Thyroid gland (tissue), 4 donors: ENCODE results near the gene ABCA2. TPM values are rescaled to one million over a fixed set of nuclear protein-coding genes. Genes with fewer than 3 reads are reported as not detected.

Experiments used
- DNase-seq, 2 donors: peaks; one replicate each; pipeline ENCODE4 v3.0.0-alpha.2; 2019
- H3K27ac ChIP-seq, 3 donors: fragments of 200-600 bp; sonication (generic); 1 replicate in 2 of 3; 2 replicates in 1 of 3; pipeline ENCODE4 v1.5.1; 2016 to 2019; ENCODE audit warnings: mild to moderate bottlenecking in 1 of 3, moderate library complexity in 1 of 3
- H3K27me3 ChIP-seq: fragments of 200-600 bp; sonication (generic); one replicate; pipeline ENCODE4 v1.5.1; 2019
- H3K36me3 ChIP-seq, 2 donors: fragments of 200-600 bp; sonication (generic); one replicate each; pipeline ENCODE4 v1.5.1; 2016 to 2019
- H3K4me1 ChIP-seq, 2 donors: fragments of 200-600 bp; sonication (generic); one replicate each; pipeline ENCODE4 v1.5.1; 2017 to 2019
- H3K4me3 ChIP-seq, 3 donors: fragments of 200-600 bp; sonication (generic); replicated peaks in 1 of 3; 1 replicate in 2 of 3; 2 replicates in 1 of 3; pipeline ENCODE4 v1.5.1; 2016; ENCODE audit warnings: mild to moderate bottlenecking in 1 of 3
- H3K9me3 ChIP-seq: fragments of 200-600 bp; sonication (generic); one replicate; pipeline ENCODE4 v1.5.1; 2017
- POLR2A ChIP-seq, 2 donors: fragments of 450-650 bp; IDR thresholded peaks; one replicate each; pipeline ENCODE4 v1.6.1; 2017; ENCODE audit warnings: antibody characterized with exemption in 2 of 2, mild to moderate bottlenecking in 2 of 2, moderate library complexity in 1 of 2
- WGBS, 2 donors: methylation state at CpG; one replicate each; pipeline ENCODE4 v1.1.5; 2017; 5-methylcytosine and 5-hydroxymethylcytosine counted together
- intact Hi-C: fragments of 100-400 bp; cut with DNase I; formaldehyde crosslinking; loops from one replicate; pipeline ENCODE4 v1.15.1; 2023
- total RNA-seq, 4 donors: library from RNA; depleted of rRNA; stranded (reverse); fragments of >200 nt; gene quantifications; one replicate each; pipeline ENCODE4 v1.2.3, GENCODE V29; 2016
- TF ChIP-seq, protein P1 (sequence below), 6 experiments: fragments of 200-600 bp in 3 of 6; fragments of 450-650 bp in 3 of 6; sonication (generic) in 3 of 6; IDR thresholded peaks; one replicate each; pipeline ENCODE4 v1.5.1; 2016 to 2019; ENCODE audit warnings: antibody characterized with exemption in 6 of 6, mild to moderate bottlenecking in 2 of 6, inconsistent platforms in 1 of 6, moderate library complexity in 1 of 6

The ABCA2 gene
- total RNA-seq, 4 donors from 2014 or later = 36.8 to 59.7 (median 50.2) TPM

DNA sequence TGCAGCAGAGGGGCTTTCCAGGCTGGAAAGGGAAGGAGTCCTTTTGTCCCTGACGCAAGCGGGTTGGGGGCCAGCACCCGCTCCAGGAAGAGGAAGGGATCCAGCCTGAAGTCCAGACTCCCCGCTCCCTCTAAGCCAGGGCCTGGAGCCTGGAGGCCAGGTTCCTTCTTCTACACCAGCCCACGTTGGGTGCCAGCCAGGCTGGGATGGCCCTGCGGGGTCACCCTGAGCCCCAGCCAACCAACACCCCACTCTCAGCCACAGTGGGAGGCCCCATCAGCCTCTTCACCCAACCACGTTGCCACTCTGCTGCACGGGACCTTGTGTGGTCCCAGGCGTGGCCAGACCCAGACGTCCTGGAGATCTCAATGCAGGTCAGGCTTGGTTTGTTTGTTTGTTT, 4.8 kb upstream of the ABCA2 start:
- Histone ChIP-seq H3K27ac (no peak overlapping the region), H3K4me3 (no peak overlapping the region), H3K36me3 (no peaks in the 10 kb centered on the region), H3K27me3 (no peaks in the 10 kb centered on the region), H3K4me1 (peaks cover 21 to 37% of the 10 kb centered on the region in 2 donors), H3K9me3 (no peaks in the 10 kb centered on the region)
- intact Hi-C loops = loop anchor here (5.0 to 10.0 kb wide), 2 partner anchors 188 to 246 kb away; partner anchors contain the start of genes AJM1 and PHPT1
- TF ChIP-seq POLR2A (IDR thresholded peaks at IDR 0.05) = no peak
- TF ChIP-seq, protein P1, sequence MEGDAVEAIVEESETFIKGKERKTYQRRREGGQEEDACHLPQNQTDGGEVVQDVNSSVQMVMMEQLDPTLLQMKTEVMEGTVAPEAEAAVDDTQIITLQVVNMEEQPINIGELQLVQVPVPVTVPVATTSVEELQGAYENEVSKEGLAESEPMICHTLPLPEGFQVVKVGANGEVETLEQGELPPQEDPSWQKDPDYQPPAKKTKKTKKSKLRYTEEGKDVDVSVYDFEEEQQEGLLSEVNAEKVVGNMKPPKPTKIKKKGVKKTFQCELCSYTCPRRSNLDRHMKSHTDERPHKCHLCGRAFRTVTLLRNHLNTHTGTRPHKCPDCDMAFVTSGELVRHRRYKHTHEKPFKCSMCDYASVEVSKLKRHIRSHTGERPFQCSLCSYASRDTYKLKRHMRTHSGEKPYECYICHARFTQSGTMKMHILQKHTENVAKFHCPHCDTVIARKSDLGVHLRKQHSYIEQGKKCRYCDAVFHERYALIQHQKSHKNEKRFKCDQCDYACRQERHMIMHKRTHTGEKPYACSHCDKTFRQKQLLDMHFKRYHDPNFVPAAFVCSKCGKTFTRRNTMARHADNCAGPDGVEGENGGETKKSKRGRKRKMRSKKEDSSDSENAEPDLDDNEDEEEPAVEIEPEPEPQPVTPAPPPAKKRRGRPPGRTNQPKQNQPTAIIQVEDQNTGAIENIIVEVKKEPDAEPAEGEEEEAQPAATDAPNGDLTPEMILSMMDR (IDR thresholded peaks at IDR 0.05) = no peak
- 88 to 96% methylated on average over 4 to 9 of the region's 10 CpGs for WGBS, 2 donors
- DNase-seq = no peak

GRCh38 chr9:137031904-137032640, 4.0 kb upstream of the ABCA2 start, which contains the start of gene FUT7:
Gene FUT7 (minus strand): TSS chr9:137032088. CDS start chr9:137031991, 97 bp downstream.
- WGBS, 2 donors = 67 to 72% methylated on average over 14 to 15 of the region's 16 CpGs
- Histone ChIP-seq H3K27ac (no peak within 1 kb of the TSS), H3K4me1 (peaks cover 26 to 43% of the 10 kb centered on the region in 2 donors), H3K27me3 (no peaks in the 10 kb centered on the region), H3K4me3 (no peak within 1 kb of the TSS), H3K9me3 (no peaks in the 10 kb centered on the region), H3K36me3 (no peaks in the 10 kb centered on the region)
- no peak for DNase-seq
- intact Hi-C loops = loop anchor here (2.0 to 10.0 kb wide), 3 partner anchors 83 to 245 kb away; partner anchors contain the start of genes AJM1 and PHPT1
- no peak for TF ChIP-seq POLR2A (IDR thresholded peaks at IDR 0.05)
- TF ChIP-seq, protein P1 (IDR thresholded peaks at IDR 0.05) = no peak

DNA sequence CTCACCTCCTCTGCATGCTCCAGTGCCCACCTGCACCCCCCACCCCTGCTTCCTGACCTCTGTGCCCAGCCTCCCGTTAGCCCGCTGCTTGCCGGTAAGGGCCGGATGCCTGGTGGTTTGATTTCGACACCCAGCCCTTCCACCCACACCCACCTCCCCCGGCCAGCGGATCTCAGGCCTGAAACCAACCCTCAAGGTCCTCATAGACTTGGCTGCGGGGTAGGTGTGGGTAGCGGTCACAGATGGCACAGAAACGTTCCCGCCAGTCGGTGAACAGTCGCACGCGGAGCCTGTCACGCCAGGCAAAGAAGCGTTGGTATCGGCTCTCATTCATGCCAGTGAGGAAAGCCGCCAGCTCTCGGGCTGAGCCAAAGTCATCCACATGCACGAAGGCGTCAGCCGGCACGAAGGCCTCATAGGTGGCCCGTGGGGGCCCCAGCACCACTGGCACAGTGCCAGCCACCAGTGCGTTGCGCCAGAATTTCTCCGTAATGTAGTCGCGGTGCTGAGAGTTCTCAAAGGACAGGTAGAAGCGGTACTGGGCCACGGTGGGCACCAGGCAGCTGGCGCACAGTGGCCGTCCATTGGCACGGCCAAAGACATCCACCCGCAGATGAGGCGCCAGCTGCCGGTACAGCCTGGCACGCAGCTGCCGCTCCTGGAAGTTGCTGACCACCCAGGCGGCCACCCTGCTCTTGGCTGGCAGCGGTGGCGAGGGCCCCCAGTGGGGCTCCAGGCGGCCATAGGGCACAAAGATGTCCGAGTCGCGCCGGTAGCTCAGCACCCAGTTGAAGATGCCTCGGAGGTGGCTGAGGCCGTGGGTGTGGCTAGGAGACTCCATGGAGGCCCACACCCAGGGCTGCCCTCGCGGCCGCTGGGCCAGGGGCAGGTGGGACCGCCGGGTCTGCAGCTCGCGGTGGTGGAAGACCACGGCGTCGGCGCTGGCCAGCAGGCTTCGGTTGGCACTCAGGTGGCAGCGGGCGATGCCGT, 2.8 kb upstream of the ABCA2 start:
- Histone ChIP-seq H3K4me1 (peaks cover 37 to 51% of the 10 kb centered on the region in 2 donors), H3K9me3 (no peaks in the 10 kb centered on the region), H3K36me3 (no peaks in the 10 kb centered on the region), H3K27me3 (no peaks in the 10 kb centered on the region), H3K27ac (no peak overlapping the region), H3K4me3 (no peak overlapping the region)
- TF ChIP-seq, protein P1 (IDR thresholded peaks at IDR 0.05) = no peak
- TF ChIP-seq POLR2A (IDR thresholded peaks at IDR 0.05) = no peak
- peak in 1 of 2 donors; percentile 25 for DNase-seq
- WGBS, 2 donors = 86 to 88% methylated on average over 46 to 49 of the region's 65 CpGs
- intact Hi-C loops = loop anchor here (2.0 to 10.0 kb wide), 3 partner anchors 82 to 244 kb away; partner anchors contain the start of genes AJM1 and PHPT1

DNA sequence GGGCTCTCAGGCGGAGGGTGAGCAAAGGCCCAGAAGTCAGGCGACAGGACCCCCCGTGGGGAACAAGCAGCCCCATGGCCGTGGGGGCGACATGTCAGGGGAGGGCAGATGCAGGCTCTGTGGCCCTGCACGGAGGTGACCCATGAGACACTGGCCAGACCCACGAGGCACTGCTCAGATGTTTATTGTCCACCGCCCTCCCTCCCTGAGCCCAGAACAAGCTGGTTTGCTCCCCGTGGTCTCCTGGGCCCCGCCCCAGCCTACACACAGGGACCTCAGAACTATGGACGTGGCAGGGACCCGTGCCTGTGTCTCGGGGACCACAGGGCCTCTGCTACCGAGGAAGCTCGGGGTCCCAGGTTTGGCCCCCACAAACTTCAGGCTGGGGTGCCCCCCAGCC, 2.0 kb upstream of the ABCA2 start:
- Histone ChIP-seq H3K4me3 (no peak overlapping the region), H3K27me3 (no peaks in the 10 kb centered on the region), H3K9me3 (no peaks in the 10 kb centered on the region), H3K4me1 (peaks cover 32 to 50% of the 10 kb centered on the region in 2 donors), H3K36me3 (no peaks in the 10 kb centered on the region), H3K27ac (no peak overlapping the region)
- TF ChIP-seq, protein P1 (IDR thresholded peaks at IDR 0.05) = no peak
- no peak for TF ChIP-seq POLR2A (IDR thresholded peaks at IDR 0.05)
- DNase-seq = no peak
- WGBS, 2 donors = 81 to 86% methylated on average over 6 to 14 of the region's 15 CpGs
- intact Hi-C loops = loop anchor here (2.0 to 10.0 kb wide), 3 partner anchors 81 to 243 kb away; partner anchors contain the start of genes AJM1 and PHPT1
